ENCODE results near the gene EVA1A.

GRCh38 chr2:75594596-75594995 lies 33.9 kb upstream of the EVA1A start:
- TF ChIP-seq CTCF (IDR thresholded peaks at IDR 0.05) (no peak), SIN3A (IDR thresholded peaks at IDR 0.05; ENCODE audit: borderline replicate concordance, insufficient read depth, low read depth, low read length) (no peak), TCF7L2 (IDR thresholded peaks at IDR 0.05; ENCODE audit: low read depth, low read length) (no peak), REST (IDR thresholded peaks at IDR 0.05; ENCODE audit: insufficient read depth in 1 of 2, low read depth in 2 of 2, low read length in 1 of 2) (no peak), POLR2AphosphoS5 (IDR thresholded peaks at IDR 0.05; ENCODE audit: low read depth, low read length) (no peak)

All from Panc1 (cell line).